ENCODE results near the gene ATF6.

The ATF6 gene

DNA sequence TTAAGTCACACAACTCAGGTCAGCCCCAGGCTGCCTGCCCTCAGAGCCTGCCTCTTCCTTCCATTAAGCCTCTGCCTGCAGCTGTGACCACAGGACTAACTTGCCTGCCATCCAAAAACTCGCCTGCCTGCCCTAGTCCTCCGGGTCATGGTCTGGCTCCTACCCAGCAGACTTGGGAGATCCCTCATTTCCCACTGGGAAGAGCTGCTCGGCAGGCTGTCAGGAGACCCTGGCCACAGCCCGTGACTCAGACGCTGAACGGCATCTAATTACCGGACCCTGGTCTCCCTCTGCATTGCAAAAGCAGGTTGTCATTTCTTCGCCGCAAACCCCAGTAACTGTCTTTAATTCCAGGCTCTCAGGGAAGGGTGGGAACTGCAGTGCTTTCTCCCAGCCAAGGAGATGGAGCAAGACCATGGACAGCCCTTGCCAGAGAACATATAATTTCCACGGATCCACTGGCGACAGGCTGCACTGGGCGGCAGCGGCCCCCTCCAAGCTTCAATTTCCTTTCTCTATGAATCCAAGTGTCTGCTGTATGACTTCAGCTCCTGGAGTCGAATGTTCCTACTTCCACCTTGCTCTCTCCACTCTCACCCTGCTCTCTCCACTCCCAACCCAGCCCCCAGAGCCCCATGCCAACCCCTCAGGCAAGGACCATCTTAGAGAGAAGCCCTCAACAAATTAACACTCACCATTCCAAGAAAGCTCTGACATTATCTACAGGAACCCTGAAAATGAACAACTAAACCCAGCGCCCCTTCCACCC is 237.1 kb downstream of the ATF6 start:
- DNase-seq (ENCODE audit: low read depth) = no peak

DNA sequence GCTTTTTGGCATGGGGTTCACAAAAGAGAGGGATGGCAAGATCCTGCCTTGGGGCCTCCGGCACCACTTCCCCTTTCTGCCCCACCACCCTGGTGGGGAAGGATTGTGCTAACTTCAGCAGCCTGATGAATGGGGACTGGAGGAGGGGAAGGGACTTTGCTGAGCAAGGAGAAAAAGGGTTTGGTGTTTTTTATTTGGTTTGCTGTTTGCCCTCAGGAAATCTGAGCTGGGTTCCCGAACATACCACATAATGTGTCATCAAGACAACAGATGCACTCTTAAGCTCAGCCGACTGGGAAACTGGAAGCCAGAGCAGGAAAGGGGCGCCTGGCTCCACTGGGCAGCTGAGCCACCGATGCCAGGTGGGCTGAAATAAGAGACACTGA is 237.7 kb downstream of the ATF6 start:
- no peak for DNase-seq (ENCODE audit: low read depth)

DNA sequence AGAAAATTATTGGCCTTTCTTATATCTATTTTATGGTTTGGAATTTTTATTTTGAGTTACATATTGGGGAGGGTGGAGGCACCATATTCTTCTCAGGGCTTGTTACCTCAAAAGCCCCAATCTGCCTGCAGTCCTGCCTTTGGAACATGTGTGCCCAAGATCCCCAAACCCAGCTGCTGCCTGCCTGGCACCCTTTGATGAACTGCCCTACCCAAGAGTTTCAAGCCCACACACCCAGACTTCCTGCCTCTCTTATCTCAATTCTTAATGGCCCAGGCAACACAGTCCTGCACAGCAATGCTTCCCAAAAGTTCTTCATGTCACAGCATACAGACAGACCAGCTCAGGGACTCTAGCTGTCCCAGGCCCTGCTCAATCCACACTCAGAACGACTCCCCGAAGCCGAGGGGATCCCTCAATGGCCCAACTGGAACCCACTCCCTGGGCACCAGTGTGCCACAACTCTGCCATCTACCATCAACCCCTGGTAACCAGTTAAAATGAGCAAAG is 238.4 kb downstream of the ATF6 start:
- DNase-seq (ENCODE audit: low read depth) = no peak

DNA sequence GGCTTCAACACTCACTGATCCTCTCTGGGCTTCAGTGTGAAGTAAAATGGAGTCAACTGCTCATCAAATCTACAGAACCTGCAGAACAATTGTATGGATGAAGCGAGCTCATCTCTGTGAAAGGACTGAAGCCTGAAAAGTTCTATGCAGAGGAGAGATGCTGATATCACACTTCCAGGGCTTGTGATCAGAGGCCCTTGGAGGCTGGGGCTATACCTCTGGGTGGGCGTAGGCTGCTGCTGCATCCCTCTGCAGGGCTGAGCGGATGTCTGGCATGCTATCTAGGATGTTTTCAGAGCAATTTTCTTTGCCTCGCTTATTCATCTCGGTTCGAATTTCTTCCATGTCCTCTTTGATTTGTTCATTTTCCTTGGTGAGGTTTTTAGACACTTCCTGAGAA is 240.0 kb downstream of the ATF6 start:
- no peak for DNase-seq (ENCODE audit: low read depth)

DNA sequence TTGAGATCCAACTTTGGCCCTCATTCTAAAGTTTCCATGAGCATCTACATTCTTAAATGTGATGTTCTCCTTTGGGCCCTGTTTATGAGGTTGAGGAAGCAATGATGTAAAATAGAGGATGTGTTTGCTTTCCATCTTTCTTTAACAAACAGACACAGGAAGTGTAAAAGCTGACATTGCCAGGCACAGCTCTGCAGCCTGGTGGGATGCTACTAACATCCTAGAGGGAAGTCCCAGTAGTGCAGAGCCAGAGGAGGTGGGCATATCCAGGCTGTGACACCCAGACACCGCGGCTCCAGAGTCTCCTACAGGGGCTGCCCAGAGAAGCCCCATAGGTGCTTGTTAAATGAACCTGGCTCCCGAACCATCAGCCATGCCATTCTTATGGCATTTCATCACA is 241.3 kb downstream of the ATF6 start:
- DNase-seq (ENCODE audit: low read depth) = no peak

DNA sequence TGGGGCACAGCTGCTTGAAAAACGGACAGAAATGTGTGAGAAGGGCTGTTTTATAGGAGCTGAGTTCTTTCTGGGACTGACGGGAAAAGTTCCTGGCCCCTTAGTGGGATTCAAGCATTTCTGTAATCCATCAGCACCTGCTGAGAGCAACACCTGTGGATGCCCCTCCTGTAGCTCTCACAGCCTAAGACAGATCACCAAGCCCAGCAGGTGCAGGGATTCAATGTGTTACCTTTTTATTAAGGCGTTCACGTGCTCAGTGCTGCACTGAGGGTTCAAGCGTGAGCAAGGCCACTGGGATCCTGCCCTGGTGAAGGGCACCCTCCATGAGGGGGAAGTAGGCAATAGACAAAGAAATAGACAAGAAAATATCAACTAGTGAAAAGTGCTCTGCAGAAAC is 242.7 kb downstream of the ATF6 start:
- no peak for DNase-seq (ENCODE audit: low read depth)

DNA sequence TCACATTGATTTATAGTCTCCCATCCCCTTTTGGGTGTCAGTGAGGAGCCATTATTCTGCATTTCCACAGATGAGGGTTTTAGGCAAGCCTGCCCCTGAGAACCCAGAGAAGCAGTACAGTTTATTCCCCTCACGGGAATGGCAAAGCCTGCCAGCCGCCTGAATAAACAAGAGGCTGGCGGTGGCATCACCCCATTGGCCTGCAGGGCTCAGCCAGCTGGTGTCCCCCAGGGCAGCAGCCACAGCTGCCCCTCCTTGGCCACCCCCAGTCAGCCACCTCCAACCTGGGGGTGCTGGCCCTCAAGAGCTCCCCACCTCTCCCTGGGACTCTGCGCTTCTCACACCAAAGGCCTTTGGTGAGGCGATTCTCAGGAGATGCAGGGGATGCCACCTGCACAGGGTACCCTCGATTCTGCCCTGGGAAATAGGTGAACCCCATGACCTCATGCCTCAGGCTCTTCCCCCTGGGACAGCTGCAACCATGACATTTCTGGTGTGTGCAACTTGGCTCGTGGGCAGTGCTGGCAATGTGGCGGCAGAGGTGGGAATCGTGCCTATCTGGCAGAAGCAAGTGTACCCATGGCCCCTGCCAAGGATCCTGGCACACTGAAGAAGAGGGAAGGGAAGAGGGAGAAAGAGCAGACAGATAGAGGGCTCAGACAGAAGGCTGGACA is 243.5 kb downstream of the ATF6 start:
- no peak for DNase-seq (ENCODE audit: low read depth)

DNA sequence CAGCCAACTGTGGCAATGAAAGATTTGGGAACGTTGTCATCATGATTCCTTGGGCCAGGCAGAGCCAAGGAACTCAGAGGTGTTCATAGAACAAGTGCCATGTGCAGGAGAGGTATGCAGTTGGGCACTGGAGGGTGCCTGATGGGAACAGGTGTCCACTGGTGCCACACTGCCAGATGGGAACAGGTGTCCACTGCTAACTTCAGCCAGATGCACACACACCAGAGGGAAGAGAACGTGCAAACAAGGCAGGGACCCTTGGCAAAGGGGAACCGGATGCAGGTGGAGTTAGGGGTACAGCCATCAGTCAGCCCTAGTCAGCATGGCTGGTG is 244.0 kb downstream of the ATF6 start:
- no peak for DNase-seq (ENCODE audit: low read depth)

DNA sequence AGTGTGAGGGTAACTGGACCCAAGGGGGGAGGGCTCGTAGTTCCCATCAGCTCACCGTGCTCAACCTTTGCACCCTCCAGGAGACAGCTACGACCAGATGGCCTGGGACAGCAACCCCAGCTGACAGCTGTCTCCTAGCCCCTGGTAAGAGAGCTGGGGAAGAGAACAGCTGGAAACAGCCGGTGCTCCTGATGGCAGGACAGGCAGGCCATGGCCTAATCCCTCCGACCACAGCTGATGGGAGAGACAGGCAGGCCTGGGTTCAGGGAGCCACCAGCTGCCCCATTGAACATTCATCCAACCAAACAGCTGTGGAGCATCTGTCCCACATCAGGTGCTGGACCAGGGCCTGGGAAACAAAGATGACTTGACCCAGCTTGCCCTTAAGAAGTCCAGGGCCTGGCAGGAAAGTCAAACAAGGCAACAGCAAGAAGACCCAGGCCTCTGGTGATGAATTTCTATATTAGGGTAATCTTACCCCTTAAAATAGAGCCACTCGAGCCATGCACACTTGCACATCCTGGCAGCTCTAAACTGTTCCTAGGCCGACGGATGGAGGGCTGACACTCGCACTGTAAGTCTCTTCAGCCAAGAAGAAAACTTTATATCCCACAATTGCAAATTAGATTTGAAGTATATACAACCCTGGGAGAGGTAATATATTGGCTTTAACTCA is 245.4 kb downstream of the ATF6 start:
- no peak for DNase-seq (ENCODE audit: low read depth)

DNA sequence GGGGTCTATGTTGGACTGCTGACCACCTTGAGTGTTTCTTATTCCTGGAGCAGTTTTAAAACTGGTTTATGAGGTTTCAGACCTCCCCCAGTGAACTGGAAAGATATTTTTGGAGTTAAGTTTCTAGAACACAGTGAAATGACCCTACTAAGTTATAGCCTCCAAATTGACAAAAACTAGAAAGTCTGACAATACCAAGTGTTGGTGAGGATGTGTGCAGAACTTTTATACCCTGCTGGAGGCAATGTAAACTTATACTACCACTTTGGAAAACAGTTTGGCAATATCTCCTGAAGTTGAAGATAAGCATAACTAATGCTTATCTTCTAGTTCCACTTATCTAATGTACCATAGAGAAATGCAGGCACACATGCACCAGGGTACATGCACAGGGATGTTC is 247.2 kb downstream of the ATF6 start:
- DNase-seq (ENCODE audit: low read depth) = no peak

Data from stimulated activated CD8-positive, alpha-beta memory T cell treated with anti-CD3 and anti-CD28 coated beads, Interleukin-12 subunit alpha, Interleukin-12 subunit beta, amount 100 ng/mL, for 4 hours (primary cell).